Islet of Langerhans (tissue), 1 donor: ENCODE data around the gene GABRD.

ENCODE experiments used
- FAIRE-seq: peaks from one replicate; lab custom pipeline; 2011; peaks lifted over from hg19 to GRCh38; lab: Jason Lieb, UNC

Gene GABRD

DNA sequence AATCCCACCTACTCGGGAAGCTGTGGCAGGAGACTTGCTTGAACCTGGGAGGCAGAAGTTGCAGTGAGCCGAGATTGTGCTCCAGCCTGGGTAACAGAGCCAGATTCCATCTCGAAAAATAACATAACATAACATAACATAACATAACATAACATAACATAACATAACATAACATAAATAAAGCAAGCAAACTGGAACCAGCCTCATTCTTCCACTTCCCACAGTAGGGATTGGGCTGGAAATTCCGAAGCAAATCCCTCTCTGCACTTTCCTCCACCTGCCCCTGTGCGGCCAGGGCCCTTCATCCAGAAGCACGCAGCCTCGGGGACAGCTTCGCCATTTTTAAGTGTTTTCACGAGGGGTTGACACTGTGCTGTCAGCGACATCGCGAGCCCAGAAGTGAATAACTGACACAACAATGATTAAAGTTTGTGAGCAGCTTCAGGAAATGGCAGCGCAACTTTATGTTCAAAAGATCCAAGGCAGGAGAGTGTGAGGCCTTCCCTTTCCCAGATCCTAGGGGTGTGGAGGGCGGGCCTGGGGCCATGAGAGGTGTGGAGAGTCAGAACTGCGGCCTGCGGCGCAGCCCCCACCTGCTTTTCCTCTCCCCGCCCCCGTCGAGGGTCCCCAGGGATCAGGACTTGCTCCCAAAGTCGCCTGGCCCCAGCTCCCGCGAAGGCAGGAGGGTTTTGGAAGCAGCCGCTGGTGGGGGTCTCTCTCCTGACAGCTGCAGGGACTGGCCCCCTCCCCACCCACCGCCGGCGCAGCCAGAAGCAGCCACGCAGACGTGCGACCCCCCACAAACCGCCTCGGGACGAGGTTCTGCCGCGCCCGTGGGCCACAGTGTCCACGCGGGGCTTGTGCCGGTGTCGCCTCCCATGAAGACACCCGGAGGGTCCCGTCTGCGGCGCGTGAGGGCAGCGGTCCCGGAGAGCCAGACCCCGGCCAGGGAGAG, 651 bp upstream of the GABRD start:
- no peak for FAIRE-seq

DNA sequence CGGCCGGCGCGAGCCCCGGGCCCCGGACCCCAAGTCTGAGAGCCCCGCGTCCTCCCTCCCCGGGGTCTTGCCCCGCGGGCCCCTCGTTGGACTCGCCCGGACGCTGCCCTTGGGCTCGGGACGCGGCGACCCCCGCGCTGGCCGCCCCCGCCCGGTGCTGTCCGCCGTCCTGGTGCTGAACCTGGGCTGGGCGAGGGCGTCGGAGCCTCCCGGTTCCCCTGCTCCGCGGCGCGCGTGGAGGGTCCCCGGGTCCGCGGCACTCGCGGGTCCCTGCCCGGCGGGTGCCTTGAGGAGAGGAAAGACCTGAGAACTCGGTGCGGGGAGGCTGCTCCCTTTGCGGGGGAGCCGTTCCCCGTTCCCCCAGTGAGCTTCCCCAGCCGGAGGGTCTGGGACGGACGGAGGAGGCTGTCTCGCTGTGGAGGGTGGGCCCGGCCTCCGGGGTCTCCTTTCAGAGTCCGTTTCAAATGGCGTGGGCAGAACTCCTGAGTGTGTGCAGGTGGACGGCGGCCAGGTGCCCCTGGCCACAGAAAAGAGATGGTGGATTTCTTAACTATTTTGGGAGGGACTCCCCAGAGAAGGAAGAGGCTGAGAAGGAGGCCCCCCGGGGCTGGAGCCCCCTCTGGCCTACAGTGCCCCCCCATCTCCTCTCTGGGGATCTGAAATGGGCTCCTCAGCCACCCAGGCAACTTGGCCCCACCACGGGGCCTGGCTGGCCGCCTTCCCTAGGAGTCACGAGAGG, 595 bp downstream of the GABRD start:
- no peak for FAIRE-seq

DNA sequence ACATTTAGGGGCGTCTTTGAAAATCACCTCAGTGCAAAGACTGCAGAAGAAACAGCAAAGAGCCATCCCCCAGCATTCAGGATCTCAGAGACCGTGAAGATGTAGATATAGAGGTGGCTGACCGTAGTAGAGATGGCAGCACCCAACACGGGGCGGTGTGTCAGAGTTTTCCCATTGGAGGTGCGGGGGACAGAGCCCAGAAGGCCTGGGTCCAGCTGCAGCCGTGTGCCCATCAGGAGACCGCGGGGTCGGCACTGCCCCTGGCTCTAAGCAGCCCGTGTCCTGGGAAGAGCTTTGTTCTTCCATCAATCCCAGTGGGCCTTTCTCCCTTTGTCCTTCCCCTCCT, 1.1 kb downstream of the GABRD start:
- FAIRE-seq = no peak

DNA sequence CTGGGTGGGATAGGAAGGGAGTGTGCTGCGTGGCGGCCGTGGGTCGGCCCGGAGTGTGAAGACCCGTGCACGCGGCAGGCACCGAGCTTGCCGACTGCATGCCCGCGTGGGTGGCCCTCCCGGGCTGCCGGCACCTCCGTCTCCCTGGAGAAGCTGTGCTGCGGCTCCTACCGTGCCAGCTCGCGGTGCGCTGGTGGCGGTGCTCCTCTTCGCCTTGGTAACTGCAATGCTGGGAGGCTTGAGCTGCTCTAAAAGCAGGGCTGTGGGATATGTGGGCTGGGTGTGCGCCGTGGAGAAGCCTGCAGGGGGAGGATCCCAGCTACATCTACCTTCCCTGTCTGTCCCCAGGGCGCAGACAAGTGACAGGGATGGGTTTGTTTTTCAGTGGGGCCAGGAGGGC, 2.4 kb downstream of the GABRD start:
- FAIRE-seq = no peak

DNA sequence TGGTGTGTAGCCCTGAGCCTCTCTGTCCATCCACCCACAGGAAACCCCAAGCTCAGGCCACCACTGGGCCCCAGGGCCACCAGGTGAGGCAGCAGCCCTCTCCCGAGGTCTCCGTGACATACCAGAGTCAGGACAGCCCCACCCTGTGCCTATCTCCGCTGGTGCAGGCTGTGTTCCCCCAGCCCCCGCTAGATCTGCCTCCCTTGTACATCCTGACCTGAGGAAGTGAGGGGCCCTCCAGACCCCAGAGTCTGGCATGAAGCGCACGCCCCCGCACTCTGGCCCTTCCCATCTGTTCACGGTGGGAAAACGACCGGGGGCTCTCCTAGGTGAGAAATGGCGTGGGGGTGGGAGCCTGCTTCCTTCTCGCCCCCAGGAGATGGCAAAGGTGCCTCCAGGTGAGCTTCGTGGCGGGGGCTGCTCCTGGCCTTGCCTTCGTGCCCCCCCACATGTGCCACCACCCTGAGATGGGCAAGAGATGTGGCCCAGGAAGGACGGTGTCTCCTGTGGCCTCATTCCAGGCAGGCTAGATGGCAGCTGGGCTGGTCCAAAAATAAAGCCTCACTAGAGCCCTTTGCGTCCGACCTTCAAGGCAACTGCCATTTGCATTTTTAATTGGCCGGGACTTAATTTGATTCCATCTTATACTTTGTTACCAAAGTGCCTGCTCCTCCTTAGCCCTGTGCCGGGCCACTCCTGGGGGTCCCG, 3.1 kb downstream of the GABRD start:
- no peak for FAIRE-seq

DNA sequence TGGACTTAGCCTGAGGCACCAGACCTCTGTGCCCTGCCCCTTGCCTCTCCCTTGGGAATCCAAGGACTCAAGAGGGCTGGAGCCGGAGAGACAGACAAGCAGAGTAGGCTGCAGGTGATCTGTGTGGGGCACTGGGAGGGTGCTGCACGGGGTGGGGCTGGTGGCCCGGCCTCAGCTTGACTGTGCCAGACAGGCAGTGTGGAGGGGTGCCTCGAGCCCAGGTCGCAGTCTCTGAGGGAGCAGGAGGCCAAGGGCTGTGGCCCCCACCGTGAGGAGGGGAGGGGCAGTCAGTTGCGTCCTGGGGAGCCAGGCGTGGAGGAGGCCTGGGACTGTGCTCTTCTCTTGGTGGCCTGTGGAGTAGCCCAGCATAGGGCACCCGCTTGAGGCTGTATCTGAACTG, 4.0 kb downstream of the GABRD start:
- FAIRE-seq = no peak

DNA sequence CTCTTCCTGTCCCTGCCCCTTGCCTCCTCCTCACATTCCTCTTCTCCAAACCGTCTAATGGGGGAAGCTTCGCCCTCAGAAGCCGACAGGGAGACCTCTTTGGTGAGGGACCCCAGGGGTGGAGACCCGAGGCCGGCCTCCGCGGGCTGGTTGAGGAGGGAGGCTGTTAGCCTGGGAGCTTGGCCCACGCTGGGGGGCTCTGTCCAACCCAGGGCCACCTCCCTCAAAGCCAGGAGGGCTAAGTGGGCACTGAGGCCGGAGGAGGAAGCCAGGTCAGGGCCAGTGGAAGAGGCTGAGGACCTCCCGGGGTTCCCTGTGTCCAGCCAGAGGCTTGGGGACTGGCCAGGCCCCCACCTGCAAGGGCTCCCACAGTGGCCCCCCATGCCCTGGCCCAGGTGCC, 5.3 kb downstream of the GABRD start:
- FAIRE-seq = no peak

DNA sequence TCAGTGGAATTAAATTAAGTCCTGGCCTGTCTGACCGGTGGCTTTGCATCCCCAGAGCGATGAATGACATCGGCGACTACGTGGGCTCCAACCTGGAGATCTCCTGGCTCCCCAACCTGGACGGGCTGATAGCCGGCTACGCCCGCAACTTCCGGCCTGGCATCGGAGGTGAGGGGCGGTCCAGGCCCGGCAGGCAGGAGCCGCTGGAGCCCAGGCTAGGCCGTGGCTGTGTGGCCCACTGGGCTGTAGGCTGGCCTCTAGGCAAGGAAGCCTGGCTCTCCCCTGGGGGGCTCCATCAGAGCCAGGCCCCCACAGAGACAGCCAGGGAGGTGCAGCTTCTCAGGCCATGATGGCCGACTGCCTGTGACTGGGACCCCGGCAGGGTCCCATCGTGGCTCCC, 5.7 kb downstream of the GABRD start:
- no peak for FAIRE-seq

DNA sequence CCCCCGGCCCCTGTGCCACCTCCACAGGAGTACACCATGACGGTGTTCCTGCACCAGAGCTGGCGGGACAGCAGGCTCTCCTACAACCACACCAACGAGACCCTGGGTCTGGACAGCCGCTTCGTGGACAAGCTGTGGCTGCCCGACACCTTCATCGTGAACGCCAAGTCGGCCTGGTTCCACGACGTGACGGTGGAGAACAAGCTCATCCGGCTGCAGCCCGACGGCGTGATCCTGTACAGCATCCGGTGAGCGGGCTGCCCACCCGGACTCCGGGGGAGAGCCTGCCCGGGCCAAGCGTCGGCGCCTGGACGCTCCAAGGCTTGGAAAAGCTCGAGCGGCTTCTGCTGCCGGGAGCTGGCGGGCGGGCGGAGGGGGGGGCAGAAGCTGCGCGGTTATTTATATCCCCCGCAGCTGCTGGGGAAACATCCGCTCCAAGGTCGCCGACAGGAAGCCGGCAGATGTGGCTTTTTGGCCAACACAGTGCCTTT, 6.4 kb downstream of the GABRD start:
- FAIRE-seq = no peak

DNA sequence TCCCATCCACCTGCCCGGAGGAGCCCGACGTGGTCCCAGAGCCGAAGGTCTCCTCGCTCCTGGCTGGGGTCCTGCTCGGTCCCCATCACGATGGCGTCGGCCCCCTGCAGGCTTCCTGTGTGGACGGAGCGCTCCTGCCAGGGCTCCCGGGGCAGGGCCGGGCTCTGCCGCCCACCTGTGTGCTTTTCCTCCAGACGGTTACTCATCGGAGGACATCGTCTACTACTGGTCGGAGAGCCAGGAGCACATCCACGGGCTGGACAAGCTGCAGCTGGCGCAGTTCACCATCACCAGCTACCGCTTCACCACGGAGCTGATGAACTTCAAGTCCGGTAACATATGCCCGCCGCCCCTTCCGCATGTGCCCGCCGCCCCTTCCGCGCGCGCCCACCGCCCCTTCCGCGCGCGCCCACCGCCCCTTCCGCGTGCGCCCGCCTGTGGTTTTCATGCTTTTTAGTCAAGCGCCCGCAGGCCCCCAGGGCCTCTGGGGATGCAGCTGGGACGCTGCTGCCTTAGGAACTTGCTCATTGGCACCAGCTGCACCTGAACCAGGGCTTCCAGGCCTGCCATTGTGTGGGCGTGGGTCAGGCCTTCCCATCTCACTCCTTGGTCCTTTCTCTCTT, 8.9 kb downstream of the GABRD start:
- FAIRE-seq = no peak

DNA sequence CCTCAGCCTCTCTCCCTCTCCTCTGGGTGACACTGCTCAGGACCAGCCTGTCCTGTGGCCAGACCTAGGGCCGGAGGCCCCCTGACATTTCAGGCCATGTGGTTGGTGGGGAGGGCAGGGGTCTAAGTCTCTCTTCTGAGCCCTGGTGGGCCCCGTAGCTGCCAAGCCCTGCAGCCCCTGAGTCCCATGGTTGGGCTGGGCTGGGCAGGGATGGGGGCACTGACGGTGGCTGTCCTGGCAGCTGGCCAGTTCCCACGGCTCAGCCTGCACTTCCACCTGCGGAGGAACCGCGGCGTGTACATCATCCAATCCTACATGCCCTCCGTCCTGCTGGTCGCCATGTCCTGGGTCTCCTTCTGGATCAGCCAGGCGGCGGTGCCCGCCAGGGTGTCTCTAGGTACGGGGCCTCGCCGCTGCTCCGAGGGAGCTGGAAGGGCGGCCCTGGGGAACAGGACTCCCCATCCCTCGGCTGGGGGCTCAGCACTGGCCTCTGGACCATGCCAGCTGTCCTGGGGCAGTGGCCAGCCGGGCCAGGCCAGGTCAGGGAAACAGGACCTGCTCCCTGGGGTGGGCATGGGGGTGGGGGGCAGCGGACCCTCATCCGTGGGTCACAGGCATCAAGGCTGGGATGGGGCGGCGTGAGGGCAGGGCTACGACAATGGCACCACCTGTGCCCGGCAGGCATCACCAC, 9.9 kb downstream of the GABRD start:
- FAIRE-seq = no peak

DNA sequence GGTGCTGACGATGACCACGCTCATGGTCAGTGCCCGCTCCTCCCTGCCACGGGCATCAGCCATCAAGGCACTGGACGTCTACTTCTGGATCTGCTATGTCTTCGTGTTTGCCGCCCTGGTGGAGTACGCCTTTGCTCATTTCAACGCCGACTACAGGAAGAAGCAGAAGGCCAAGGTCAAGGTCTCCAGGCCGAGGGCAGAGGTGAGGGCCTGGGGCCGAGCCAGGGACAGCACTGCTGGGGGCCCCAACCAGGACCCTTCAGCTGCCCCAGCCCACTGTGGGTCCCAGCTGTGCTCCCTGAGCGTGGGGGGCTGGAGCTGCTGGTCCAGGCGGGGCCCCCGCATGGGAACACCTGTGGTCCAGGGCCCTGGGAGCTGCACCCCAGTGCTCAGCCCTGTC, 10.4 kb downstream of the GABRD start:
- no peak for FAIRE-seq

DNA sequence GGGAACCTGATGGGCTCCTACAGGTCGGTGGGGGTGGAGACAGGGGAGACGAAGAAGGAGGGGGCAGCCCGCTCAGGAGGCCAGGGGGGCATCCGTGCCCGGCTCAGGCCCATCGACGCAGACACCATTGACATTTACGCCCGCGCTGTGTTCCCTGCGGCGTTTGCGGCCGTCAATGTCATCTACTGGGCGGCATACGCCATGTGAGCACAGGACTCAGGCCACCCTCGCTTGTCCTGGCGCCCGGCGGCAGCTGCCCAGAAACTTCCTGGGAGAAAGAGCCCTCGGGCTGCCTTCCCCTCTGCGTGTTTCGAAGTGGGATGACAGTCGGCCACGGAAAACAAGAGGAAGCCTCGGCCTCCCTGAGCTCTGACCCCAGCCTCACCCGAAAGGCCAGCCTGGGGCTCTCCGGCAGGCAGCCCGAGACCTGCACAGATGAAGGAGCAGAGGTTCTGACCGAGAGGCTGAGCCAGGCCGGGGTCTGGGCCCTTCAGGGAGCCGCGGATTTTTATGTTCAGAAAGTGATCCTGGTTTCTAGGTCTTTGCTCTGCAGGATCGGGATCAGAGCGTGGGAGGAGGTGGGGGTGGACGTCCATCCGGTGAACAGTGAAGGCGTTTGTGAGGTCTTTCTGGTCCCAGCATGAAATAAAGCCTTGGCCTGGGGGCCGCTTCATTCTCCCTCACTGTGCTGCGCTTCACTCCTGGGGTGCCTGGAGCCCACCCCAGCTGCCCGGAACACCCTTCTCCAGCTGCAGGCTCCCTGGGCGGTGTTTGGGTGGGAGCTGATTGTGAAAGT, 11.1 kb downstream of the GABRD start:
- no peak for FAIRE-seq

DNA sequence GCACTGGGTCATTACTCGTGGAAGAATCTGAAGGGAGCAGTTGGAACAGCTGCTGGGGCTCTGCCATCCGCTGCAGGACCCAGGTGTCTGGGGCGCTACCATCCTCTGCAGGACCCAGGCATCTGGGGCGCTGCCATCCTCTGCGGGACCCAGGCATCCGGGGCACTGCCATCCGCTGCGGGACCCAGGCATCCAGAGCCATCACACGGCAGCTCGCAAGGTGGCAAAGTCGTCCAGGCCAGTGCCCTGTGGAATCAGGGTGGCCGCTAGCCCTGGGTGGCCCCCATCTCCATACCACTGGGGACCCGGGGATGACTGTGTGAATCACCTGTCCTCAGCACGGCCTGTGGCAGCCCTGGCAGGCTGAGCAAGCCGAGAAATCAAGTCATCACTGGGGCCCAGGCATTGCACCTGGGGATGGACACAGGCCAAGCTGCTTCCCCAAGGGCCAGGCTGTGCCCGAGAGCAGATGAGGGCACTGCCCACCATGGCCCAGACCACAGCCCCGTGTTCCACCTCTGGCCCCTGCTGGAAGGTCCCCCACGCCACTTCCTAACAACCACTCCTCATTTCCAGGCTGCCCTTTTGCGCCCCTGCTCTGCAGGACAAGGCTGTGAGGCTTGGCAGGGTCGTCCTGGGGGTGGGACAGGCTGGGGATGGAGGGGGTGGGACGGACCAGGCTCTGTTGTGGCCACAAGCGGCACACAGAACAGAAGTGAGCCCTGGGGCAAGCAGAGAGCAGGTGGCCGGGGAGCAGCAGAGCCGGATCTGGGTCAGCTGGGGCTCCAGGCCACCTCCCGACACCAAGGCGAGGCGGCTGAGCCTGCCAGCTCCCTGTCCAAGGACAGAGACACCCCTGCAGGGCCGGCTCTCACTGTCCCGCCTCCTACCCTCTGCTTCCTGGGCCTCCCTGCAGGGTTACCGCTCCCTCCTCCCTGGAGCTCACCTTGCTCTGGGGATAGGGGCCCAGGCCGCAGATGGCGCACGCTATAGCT, 12.7 kb downstream of the GABRD start:
- FAIRE-seq = no peak

DNA sequence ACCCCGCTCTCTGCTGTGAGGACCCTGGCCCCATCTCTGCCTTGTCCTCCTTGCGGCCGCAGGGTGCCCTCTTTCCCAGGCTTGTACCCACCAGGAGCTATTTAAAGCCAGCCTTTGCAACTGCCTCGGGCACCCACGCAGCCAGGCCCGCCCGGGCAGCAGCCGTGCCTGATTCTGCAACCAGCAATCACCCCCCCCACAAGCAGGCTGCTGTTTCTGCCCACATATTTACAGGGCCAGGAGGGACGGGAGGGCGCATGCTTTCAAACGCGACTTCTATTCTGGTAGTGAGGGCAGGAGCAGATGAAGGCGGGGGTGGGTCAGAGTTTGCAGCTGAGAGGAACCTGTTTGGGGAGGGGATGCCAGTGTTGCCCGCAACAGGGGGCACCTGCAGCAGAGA, 13.6 kb downstream of the GABRD start:
- FAIRE-seq = no peak

DNA sequence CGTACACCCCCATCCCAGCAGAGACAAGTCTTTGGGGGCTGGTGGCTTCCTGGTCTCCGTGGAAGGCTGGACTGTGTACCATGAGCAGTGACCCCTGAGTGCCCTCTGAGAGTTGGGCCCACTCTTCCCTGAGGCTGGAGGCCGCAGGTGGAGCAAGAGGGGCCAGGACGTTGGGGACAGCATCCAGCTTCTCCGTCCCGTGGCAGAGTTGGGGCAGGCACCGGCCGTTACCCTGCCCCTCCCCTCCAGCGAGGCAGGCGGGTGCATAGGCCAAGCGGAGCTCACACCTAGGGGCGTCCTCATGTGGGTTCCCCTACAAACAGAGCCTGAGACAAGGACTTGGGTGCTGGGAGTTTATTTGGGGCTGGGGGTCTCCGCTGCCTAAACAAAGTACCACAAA, 14.0 kb downstream of the GABRD start:
- no peak for FAIRE-seq

DNA sequence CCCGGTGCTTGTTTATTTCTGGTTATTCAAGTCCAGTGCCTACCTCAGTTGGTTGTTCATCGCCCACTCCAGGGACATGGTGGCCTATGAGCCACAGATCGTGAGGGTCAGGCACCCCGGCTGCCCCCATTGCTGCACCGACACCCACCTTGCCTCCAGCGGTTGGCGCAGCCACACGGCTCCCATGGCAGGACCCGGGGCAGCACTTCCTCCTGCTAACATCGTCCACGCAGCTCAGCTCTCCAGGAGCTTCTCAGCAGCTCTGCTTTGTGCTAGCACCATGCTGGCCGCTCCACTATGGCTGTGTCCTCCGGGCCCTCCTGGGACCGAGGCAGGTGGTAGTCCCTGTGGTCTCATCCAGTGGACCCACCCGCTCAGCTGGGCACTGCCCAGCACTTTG, 17.1 kb downstream of the GABRD start:
- no peak for FAIRE-seq

DNA sequence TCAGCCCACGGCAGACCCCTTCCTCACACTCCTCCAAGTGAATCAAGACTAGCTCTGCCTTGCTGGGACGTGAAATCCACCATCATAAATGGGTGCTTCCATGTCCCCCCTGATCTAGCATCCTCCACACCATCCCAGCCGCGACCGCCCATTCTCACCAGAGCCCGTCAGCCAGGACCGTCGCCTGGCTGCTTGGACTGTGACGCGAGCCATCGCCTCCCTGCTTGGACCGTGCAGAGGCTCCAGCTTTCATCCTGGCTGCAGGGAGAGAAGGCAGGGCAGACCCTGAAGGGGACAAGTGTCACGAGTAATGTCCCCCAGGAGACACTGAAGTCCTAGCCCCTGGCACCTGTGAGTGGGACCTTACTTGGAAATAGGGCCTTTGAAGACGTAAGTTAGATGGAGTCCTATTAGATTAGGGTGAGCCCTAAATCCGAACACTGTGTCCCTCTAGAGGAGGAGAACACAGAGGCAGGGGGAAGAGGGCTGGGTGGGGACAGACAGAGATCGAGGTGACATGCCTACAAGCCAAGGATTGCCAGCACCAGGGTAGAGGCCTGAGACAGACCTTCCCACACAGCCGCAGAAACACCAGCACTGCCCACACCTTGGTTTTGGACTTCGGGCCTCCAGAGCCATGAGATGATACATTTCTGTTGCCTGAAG, 18.3 kb downstream of the GABRD start:
- FAIRE-seq = no peak

DNA sequence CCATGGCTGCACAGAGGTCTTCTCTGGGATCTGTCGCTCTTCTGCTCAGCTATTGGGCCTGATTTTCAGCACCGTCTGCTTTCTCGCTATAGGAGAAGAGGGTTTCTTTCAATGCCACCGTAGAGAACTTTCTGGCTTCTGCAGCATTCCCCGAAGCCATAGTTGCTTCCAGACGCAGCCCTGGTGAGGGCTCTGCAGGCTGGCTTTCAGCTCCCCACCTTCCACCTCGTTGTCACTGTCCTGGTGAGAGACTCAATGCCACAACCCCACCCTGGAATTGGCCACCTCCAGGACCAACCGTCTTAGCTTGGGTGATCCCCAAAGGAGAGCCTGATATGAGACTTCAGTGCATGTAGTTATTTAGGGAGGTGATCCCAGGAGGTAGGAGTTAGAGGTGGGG, 19.1 kb downstream of the GABRD start:
- no peak for FAIRE-seq
